Panc1 (cell line): ENCODE measurements around the gene NFATC3.
"Not testable (repeated sequence)": the region's sequence is repeated elsewhere in the genome, so short reads cannot be mapped to it uniquely, and the experiment has no call there.

Experiments used
- POLR2AphosphoS5 ChIP-seq: IDR thresholded peaks from 2 replicates; pipeline ENCODE4 v1.6.1; 2012; ENCODE audit warnings: mild to moderate bottlenecking, low read depth, low read length, moderate library complexity
- SIN3A ChIP-seq: IDR thresholded peaks from 2 replicates; pipeline ENCODE4 v1.6.1; 2012; ENCODE audit warnings: low read depth, mild to moderate bottlenecking, low read length, moderate library complexity, borderline replicate concordance; ENCODE audit not compliant: insufficient read depth
- TCF7L2 ChIP-seq: IDR thresholded peaks from 2 replicates; pipeline ENCODE4 v1.6.1; 2011; ENCODE audit warnings: mild to moderate bottlenecking, low read depth, low read length, inconsistent platforms
- TF ChIP-seq, protein P1 (sequence below): fragments of 450-650 bp; IDR thresholded peaks from 2 replicates; pipeline ENCODE4 v1.5.1; 2017; ENCODE audit warnings: mild to moderate bottlenecking
- TF ChIP-seq, protein P2 (sequence below), 2 experiments: IDR thresholded peaks; 2 replicates each; pipeline ENCODE4 v1.6.1; 2011 to 2012; ENCODE audit warnings: low read depth in 2 of 2, control low read depth in 1 of 2, low read length in 1 of 2, mild to moderate bottlenecking in 1 of 2, moderate library complexity in 1 of 2; ENCODE audit not compliant: insufficient read depth in 1 of 2

DNA sequence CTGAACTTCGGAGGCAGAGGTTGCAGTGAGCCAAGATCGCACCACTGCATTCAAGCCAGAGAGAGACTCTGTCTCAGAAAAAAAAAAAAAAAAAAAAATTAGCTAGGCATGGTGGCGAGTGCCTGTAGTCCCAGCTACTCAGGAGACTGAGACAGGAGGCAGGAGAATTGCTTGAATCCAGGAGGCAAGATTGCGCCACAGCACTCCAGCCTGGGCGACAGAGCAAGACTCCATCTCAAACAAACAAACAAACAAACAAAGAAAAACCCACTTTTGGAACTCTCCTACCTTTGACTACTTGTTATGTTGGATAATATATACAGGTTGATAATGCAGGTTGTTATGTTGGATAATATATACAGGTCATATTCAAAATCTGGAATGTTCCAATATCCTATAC lies 35.3 kb downstream of the NFATC3 start:
- TF ChIP-seq POLR2AphosphoS5, SIN3A, TCF7L2: not testable (repeated sequence)
- TF ChIP-seq, protein P1, sequence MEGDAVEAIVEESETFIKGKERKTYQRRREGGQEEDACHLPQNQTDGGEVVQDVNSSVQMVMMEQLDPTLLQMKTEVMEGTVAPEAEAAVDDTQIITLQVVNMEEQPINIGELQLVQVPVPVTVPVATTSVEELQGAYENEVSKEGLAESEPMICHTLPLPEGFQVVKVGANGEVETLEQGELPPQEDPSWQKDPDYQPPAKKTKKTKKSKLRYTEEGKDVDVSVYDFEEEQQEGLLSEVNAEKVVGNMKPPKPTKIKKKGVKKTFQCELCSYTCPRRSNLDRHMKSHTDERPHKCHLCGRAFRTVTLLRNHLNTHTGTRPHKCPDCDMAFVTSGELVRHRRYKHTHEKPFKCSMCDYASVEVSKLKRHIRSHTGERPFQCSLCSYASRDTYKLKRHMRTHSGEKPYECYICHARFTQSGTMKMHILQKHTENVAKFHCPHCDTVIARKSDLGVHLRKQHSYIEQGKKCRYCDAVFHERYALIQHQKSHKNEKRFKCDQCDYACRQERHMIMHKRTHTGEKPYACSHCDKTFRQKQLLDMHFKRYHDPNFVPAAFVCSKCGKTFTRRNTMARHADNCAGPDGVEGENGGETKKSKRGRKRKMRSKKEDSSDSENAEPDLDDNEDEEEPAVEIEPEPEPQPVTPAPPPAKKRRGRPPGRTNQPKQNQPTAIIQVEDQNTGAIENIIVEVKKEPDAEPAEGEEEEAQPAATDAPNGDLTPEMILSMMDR: not testable (repeated sequence)
- TF ChIP-seq, protein P2, sequence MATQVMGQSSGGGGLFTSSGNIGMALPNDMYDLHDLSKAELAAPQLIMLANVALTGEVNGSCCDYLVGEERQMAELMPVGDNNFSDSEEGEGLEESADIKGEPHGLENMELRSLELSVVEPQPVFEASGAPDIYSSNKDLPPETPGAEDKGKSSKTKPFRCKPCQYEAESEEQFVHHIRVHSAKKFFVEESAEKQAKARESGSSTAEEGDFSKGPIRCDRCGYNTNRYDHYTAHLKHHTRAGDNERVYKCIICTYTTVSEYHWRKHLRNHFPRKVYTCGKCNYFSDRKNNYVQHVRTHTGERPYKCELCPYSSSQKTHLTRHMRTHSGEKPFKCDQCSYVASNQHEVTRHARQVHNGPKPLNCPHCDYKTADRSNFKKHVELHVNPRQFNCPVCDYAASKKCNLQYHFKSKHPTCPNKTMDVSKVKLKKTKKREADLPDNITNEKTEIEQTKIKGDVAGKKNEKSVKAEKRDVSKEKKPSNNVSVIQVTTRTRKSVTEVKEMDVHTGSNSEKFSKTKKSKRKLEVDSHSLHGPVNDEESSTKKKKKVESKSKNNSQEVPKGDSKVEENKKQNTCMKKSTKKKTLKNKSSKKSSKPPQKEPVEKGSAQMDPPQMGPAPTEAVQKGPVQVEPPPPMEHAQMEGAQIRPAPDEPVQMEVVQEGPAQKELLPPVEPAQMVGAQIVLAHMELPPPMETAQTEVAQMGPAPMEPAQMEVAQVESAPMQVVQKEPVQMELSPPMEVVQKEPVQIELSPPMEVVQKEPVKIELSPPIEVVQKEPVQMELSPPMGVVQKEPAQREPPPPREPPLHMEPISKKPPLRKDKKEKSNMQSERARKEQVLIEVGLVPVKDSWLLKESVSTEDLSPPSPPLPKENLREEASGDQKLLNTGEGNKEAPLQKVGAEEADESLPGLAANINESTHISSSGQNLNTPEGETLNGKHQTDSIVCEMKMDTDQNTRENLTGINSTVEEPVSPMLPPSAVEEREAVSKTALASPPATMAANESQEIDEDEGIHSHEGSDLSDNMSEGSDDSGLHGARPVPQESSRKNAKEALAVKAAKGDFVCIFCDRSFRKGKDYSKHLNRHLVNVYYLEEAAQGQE (IDR thresholded peaks at IDR 0.05; ENCODE audit: insufficient read depth in 1 of 2, low read depth in 2 of 2, low read length in 1 of 2): not testable (repeated sequence)
